GM18951 (cell line): ENCODE data around the gene ATP5MC2.
"Not testable (repeated sequence)": the region's sequence is repeated elsewhere in the genome, so short reads cannot be mapped to it uniquely, and the experiment has no call there.

Experiments
- POLR2A ChIP-seq: IDR thresholded peaks from 4 replicates; pipeline ENCODE4 v1.6.1; 2011; ENCODE audit warnings: mild to moderate bottlenecking; ENCODE audit not compliant: insufficient read length, insufficient read depth; ENCODE audit errors: extremely low read depth
- in situ Hi-C: fragments of 300-500 bp; cut with MboI; formaldehyde crosslinking; loops from one replicate; pipeline ENCODE4 v1.12.0; 2022; ENCODE audit warnings: low sequenced_read_pairs, mixed read lengths, inconsistent platforms; ENCODE audit not compliant: unreplicated experiment

The ATP5MC2 gene

DNA sequence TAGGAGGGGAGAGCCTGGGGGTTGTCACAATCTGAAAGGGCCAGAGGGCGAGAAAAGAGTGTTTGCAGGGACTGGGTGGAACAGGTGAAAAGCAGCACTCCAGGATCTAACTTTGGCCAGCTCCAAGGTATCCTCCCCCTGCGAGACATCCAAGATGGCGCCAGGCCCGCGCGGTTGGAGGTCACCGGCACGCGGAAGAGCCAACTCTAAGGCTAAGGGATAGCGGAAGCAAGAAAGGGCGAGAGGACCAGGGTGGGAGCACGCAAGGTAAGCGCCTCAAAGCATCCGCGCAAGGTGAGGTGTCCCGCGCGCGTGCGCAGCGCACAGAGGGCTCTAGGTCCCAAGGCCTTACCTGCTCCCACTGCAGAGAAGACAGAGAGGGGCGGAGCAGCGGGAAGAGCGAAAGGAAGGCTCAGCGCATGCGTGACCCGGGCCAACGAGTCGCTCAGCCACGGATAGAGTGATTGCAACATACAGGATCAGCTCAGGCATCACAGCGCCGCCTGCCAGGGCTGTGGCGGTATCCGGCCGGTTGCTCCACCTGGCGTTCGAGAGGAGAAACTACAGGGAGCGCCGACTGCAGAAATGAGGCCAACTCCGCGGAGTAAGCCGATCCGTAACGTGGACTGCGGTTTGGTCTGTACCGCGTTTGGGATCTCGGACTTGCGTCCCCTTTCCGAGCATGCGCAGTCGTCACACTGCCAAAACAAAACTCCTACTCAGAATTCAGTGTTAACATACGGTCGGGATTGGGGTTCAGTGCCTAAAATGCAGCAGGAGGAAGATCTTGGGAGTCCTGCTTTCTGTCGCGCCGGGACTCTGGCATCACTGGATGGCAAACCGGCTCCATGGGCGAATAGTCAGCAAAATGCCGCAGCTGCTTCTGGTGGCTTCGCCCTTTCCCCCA, at the start of gene ATP5MC2:
TSS of gene ATP5MC2 (minus strand) at position 383 of the 907 bp plus-strand sequence. CDS start 3,469 bp downstream, outside the sequence.
- in situ Hi-C loops: loop anchor here (5.0 kb wide), 1 partner anchor 129 kb away; no protein-coding TSS in a partner anchor
- peak; percentile 91 for TF ChIP-seq POLR2A

DNA sequence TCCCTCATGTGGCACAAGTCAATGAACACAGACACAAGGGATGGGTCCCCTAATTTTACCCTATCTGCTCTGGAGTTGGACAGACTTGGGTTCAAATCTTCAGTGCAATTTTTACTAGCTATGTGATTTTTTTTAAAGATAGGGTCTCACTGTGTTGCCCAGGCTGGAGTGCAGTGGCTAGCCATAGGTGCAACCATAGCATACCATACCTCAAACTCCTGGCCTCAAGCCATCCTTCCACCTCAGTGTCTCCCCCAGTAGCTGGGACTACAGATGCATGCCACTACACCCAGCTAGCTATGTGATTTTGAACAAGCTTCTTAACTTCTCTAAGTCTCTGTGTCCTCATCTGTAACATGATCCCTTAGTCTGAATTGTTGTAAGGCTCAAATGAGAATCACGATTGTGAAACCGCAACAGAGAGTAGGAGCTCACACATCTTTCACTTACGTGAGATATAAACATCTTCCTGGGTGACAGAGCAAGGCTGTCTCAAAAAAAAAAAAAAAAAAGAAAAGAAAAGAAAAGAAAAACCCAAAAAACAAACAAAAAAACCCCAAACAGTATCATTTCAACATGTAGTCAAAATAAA, 46.7 kb upstream of the ATP5MC2 start:
- in situ Hi-C loops: no loop called here
- no peak for TF ChIP-seq POLR2A

DNA sequence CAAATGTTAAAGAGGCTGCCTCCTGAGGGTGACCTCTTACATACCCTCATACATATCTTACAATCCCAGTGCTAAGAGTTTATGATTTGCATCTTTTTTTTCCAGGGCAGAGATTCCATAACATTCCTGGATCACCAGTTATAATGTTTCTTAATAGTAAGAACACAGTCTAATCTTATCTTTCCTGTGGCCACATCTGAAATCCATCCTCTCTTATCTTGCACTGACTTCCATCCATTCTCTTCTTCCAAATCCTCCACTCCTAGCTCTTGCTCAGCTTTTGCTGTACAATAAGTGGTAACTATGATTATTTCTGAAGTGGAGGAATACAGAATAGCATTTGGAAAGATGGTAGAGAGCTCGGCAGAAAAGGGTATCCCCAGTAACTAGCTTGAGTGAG, 45.1 kb upstream of the ATP5MC2 start:
- no peak for TF ChIP-seq POLR2A
- in situ Hi-C loops: no loop called here

- TF ChIP-seq POLR2A: no peak
- in situ Hi-C loops: no loop called here
Observed at GRCh38 chr12:53719649-53720048, 43.8 kb upstream of the ATP5MC2 start.

GRCh38 chr12:53718567-53718966, 42.7 kb upstream of the ATP5MC2 start:
- in situ Hi-C loops: not testable (repeated sequence)

DNA sequence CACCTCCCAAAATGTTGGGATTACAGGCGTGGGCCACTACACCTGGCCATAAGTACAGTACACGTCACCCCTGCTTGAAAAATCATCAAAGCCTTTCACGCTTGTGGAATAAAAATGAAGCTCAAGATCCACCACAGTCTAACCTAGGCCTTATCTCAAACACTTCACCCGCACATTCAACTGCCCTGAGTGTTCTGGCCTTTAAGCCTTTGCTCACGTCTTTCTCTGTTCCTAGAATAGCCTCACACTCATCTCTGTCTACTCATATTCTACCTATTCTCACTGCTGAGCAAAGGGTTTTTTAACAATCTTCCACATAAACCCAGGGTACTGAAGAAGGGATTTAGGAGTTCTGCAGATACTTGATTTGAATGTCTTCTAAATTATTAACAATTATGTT, 41.4 kb upstream of the ATP5MC2 start:
- in situ Hi-C loops: no loop called here
- TF ChIP-seq POLR2A: no peak

- in situ Hi-C loops: no loop called here
- TF ChIP-seq POLR2A: no peak
Observed at GRCh38 chr12:53714004-53714403, 38.1 kb upstream of the ATP5MC2 start.

DNA sequence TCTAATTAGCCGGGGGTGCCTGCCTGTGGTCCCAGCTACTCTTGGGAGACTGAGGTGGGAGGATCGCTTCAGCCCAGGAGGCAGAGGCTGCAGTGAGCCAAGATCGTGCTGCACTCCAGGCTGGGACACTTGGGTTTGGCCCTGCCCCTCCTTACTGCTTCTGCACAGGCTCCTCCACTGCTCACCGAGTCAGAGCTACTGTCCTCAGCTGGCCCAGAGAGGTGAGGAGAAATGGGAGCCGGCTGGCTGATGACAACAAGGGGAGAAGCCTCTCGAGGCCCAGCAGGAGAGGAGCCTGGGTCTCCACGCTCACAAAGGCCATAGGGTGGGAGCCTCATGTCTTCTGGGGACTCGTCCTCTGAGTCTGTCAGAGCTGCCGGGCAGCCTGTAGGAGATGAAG, 37.6 kb upstream of the ATP5MC2 start:
- no peak for TF ChIP-seq POLR2A
- in situ Hi-C loops: no loop called here

DNA sequence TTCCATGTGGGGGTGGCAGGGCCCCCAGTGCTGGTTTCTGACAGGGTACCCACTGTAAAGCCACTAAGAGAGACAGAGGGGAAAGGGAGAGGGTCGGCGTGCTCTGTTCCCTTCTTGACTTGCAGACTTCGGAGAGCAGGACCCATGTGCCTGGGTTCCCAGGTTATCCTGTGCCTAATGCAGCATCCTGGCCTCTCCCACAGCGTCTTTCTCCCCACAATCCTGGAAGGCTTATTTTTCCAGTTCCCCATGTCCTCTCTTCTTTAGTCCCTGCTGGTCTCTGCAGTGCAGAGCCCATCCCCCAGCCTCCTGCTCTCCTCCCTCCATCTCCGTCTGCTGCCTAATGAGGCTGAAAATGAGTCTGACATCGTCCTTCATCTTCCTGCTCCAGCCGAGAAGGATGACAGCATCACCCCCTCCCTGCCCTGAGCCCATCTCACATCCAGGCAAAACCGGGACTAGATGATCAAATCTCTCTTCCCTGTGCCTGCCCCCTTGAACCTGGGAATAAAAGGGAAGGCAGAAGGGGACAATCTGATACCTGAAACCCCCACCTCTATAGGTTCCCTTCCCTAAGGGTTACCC, 36.3 kb upstream of the ATP5MC2 start:
- in situ Hi-C loops: no loop called here
- TF ChIP-seq POLR2A: no peak

- no peak for TF ChIP-seq POLR2A
- in situ Hi-C loops: no loop called here
Observed at GRCh38 chr12:53710091-53710490, 34.2 kb upstream of the ATP5MC2 start.

GRCh38 chr12:53709671-53710070, 33.8 kb upstream of the ATP5MC2 start:
- in situ Hi-C loops: no loop called here
- TF ChIP-seq POLR2A: no peak

DNA sequence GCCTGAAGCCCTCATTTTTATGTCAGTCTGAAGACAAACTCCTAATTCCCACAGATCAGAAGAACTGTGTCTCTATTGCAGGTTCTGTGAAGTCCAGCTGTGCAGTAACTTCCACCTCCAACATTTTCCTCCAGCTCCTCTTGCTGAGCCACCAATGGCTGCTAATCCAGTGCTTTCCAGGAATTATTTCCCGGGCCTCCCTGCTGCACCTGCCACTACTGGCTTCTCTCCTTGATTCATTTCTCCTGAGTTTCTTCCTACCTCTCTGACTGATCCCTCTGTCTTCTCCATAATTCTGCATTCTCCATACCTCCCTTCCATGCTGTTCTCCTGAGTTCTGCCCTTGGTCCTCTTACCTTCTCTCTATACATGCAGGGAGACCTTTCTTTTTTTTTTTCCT, 30.2 kb upstream of the ATP5MC2 start:
- TF ChIP-seq POLR2A: no peak
- in situ Hi-C loops: no loop called here

GRCh38 chr12:53703756-53704155, 27.9 kb upstream of the ATP5MC2 start:
- TF ChIP-seq POLR2A: no peak
- in situ Hi-C loops: loop anchor here (5.0 kb wide), 1 partner anchor 39 kb away; no protein-coding TSS in a partner anchor
